ENCODE data around the gene ESRRA.

- TF ChIP-seq POLR2AphosphoS5 (IDR thresholded peaks at IDR 0.05; ENCODE audit: borderline replicate concordance, low read depth, low read length): no peak
- no peak for TF ChIP-seq EZH2 (IDR thresholded peaks at IDR 0.05)
Measured at GRCh38 chr11:64261556-64262080, 43.7 kb upstream of the ESRRA start.
